D721Med (cell line): Measurements from ENCODE around the gene NVL.
"Not testable (repeated sequence)": the region's sequence is repeated elsewhere in the genome, so short reads cannot be mapped to it uniquely, and the experiment has no call there.

Experiments
- DNase-seq: peaks from one replicate; pipeline ENCODE4 v3.0.0; 2011; ENCODE audit warnings: low spot score; ENCODE audit not compliant: insufficient read length
- FAIRE-seq: peaks from 2 replicates; lab custom pipeline; 2011; peaks lifted over from hg19 to GRCh38; lab: Jason Lieb, UNC
- CTCF ChIP-seq: IDR thresholded peaks from 2 replicates; pipeline ENCODE4 v1.5.1; 2012; ENCODE audit warnings: mild to moderate bottlenecking, control low read depth; ENCODE audit not compliant: insufficient read depth; ENCODE audit errors: missing control alignments

The NVL gene

GRCh38 chr1:224359207-224359606 lies 29.2 kb upstream of the NVL start:
- peak; percentile 32 for FAIRE-seq
- no peak for TF ChIP-seq CTCF

GRCh38 chr1:224358237-224358636 lies 28.3 kb upstream of the NVL start:
- TF ChIP-seq CTCF, result no peak
- DNase-seq, result no peak
- no peak for FAIRE-seq

More at GRCh38 chr1:224359207-224359606, 29.2 kb upstream of the NVL start:
- no peak for DNase-seq

- FAIRE-seq, result peak; percentile 71
- no peak for DNase-seq
- no peak for TF ChIP-seq CTCF
Measured at GRCh38 chr1:224357626-224358124, 27.7 kb upstream of the NVL start.

GRCh38 chr1:224356685-224357625 lies 27.0 kb upstream of the NVL start, which contains the start of gene CNIH4:
CNIH4 (plus strand) TSS chr1:224356879; CDS start chr1:224356925, 46 bp downstream.
- TF ChIP-seq CTCF, result no peak
- FAIRE-seq (peak; percentile 71), DNase-seq (peak; percentile 92)

- FAIRE-seq (no peak), DNase-seq (no peak)
- TF ChIP-seq CTCF, result no peak
Measured at GRCh38 chr1:224353975-224354925, 24.3 kb upstream of the NVL start.

GRCh38 chr1:224352436-224353085 lies 22.6 kb upstream of the NVL start:
- DNase-seq, FAIRE-seq: not testable (repeated sequence)

- DNase-seq, FAIRE-seq: not testable (repeated sequence)
Measured at GRCh38 chr1:224349716-224350115, 19.7 kb upstream of the NVL start.
